Measurements from ENCODE around the gene TIGD2. TPM values are rescaled to one million over a fixed set of nuclear protein-coding genes. Genes with fewer than 3 reads are reported as not detected.

The TIGD2 gene
- total RNA-seq, 1 donor from 2014 or later: 6.8 TPM

DNA sequence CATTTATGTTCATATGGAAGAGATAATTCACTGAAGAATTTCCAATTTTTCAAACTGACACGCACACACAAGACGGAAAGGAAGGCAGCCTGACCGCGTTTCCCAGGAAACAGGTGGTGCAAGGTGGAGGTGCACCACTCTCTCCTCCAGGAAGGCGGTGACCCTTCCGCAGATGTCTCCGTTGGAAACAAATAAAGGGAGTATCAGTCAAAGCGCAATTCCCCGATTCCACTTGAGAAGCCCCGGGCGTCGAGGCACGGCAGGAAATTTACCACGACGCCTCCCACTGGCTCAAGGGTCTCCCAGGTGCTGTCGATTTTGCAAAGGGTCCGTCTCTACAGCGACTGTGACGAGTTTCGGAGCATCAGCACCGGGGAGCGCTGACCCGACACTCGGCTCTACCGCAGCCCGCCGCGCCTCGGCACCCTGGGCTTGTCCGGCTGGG is 770 bp upstream of the TIGD2 start:
- H3K4me1 ChIP-seq: peaks cover 22% of the 10 kb centered on the region
- no peaks in the 10 kb centered on the region for H3K36me3 ChIP-seq
- TF ChIP-seq CTCF (IDR thresholded peaks at IDR 0.05): no peak
- H3K4me3 ChIP-seq: peak overlapping the region; percentile 74
- ATAC-seq: peak; percentile 0 to 4
- peak overlapping the region; percentile 57 for H3K27ac ChIP-seq
- H3K9me3 ChIP-seq: no peaks in the 10 kb centered on the region
- no peak for DNase-seq
- intact Hi-C loops (cut with DNase I): no loop called here
- H3K27me3 ChIP-seq (ENCODE audit: low read depth): no peaks in the 10 kb centered on the region

DNA sequence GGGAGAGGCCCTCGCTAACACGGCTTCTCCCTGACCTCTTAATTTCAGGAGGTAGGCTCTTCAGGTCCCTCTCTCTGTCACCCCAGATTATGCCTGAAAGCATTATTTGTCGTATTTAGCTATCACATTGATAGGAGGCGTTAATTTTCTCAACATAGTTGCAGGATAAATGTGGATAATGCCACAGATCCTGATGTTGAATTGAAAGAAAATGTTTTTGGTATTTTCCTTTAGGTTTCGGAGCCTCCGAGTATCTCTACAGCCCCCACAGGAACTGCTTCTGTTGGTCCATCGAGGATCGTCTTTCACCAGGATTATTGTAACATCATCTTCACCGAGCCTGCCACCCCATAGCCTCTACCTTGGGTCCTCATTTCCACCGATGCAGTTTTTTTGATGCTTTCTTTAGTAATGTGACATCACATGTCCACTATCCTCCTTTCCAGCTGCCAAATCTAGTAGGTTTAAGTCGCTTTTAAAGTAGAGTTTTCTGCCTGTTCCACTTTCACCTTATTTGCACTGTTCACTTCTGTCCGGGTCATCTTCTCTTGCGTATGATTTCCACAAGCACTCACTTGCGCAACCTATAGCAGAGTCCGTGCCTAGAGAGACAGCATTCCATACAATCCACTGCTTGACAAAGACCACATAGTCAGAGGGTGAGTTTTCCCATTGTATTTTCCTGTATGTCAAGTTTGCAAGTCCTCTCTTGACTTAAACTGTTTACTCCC is 665 bp downstream of the TIGD2 start:
- ATAC-seq (peak; percentile 40 to 43), DNase-seq (no peak)
- Histone ChIP-seq H3K27me3 (ENCODE audit: low read depth) (no peaks in the 10 kb centered on the region), H3K4me3 (peak overlapping the region; percentile 74), H3K9me3 (no peaks in the 10 kb centered on the region), H3K36me3 (no peaks in the 10 kb centered on the region), H3K27ac (peak overlapping the region; percentile 89), H3K4me1 (peaks cover 22% of the 10 kb centered on the region)
- intact Hi-C loops (cut with DNase I): no loop called here
- no peak for TF ChIP-seq CTCF (IDR thresholded peaks at IDR 0.05)

GRCh38 chr4:89113415-89113814 is 2.1 kb downstream of the TIGD2 start:
- no peaks in the 10 kb centered on the region for H3K27me3 ChIP-seq (ENCODE audit: low read depth)
- no peak overlapping the region for H3K4me3 ChIP-seq
- H3K27ac ChIP-seq: no peak overlapping the region
- no peak for TF ChIP-seq CTCF (IDR thresholded peaks at IDR 0.05)
- H3K4me1 ChIP-seq: peaks cover 22% of the 10 kb centered on the region
- intact Hi-C loops (cut with DNase I): no loop called here
- no peak for DNase-seq
- no peaks in the 10 kb centered on the region for H3K9me3 ChIP-seq
- H3K36me3 ChIP-seq: no peaks in the 10 kb centered on the region
- ATAC-seq: no peak

DNA sequence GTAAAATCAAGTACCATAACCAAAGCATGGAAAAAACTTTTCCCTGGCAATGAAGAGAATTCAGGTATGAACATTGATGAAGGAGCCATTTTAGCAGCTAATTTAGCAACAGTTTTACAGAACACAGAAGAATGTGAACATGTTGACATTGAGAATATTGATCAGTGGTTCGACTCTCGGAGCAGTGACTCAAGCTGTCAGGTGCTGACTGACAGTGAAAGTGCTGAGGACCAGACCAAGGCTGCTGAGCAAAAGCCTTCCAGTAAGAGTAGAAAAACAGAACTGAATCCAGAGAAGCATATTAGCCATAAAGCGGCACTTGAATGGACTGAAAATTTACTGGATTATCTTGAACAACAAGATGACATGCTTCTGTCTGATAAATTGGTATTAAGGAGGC is 2.8 kb downstream of the TIGD2 start:
- no peak for TF ChIP-seq CTCF (IDR thresholded peaks at IDR 0.05)
- Histone ChIP-seq H3K27me3 (ENCODE audit: low read depth) (no peaks in the 10 kb centered on the region), H3K27ac (no peak overlapping the region), H3K4me1 (peaks cover 22% of the 10 kb centered on the region), H3K36me3 (no peaks in the 10 kb centered on the region), H3K9me3 (no peaks in the 10 kb centered on the region), H3K4me3 (no peak overlapping the region)
- DNase-seq (no peak), ATAC-seq (no peak)
- intact Hi-C loops (cut with DNase I): no loop called here

DNA sequence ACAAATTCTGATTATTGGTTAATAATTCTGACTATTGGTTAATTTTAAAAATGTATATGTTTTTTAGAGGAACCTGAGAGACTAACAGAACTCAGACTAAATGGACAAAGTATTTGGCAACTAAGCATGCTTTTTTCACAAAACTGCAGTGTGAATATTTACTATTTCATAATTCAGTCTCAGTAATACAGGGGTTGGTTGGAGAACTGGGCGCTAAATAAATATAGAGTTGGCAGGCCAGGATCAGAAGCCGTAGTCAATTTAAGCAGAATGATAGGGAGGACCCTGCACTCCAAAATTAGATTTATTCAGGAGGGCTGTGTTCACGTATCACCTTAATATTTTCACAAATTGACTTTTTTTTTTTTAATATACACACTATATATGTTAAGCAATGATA is 5.8 kb downstream of the TIGD2 start:
- no peak for DNase-seq
- Histone ChIP-seq H3K4me3 (no peak overlapping the region), H3K9me3 (no peaks in the 10 kb centered on the region), H3K27ac (no peak overlapping the region), H3K27me3 (ENCODE audit: low read depth) (no peaks in the 10 kb centered on the region), H3K4me1 (peaks cover 7% of the 10 kb centered on the region), H3K36me3 (no peaks in the 10 kb centered on the region)
- TF ChIP-seq CTCF (IDR thresholded peaks at IDR 0.05): no peak
- intact Hi-C loops (cut with DNase I): no loop called here
- peak in 1 of 2 donors; percentile 28 for ATAC-seq

All from lower lobe of right lung (tissue), 2 donors.